LNCaP clone FGC (cell line): Measurements from ENCODE around the gene GOLGA8T.
"Not testable (repeated sequence)": the region's sequence is repeated elsewhere in the genome, so short reads cannot be mapped to it uniquely, and the experiment has no call there.

Experiments used
- DNase-seq: peaks from one replicate; pipeline ENCODE4 v3.0.0-alpha.2; 2011; ENCODE audit warnings: low read depth
- H3K4me3 ChIP-seq: 2 replicates; pipeline ENCODE4 v1.5.1; 2011; ENCODE audit warnings: mild to moderate bottlenecking, low read depth, low read length, control low read depth
- TF ChIP-seq, protein P1 (sequence below): IDR thresholded peaks from 2 replicates; pipeline ENCODE4 v1.5.1; 2012; ENCODE audit warnings: mild to moderate bottlenecking; ENCODE audit not compliant: control insufficient read depth, insufficient read depth; ENCODE audit errors: extremely low read depth

Gene GOLGA8T

DNA sequence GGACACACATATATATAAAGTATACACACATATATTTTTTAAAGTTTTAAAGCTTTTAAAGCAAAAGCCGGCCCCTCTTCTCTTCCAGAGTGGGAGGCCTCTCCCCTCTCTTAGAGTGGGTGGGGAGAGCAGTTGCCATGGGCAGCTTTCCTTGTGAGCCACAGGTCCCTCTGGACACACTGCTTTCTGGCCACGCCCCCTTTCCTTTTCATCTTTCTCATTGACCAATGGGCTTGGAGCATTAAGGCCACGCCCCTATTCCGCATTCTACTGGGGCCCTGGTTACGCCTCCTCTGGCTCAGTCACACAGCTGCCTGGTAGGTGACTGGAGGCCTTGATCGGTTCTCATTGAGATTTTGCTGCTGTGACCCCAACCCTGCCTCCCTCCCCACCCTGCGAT lies at the start of gene GOLGA8T:
Gene GOLGA8T (plus strand): TSS at position 301 of the 400 bp plus-strand sequence. CDS start 98 bp downstream, at position 399.
- DNase-seq, H3K4me3 ChIP-seq: not testable (repeated sequence)

- DNase-seq, H3K4me3 ChIP-seq: not testable (repeated sequence)
Observed at GRCh38 chr15:30097827-30098226, 37.0 kb upstream of the GOLGA8T start.

GRCh38 chr15:30102890-30103289 lies 32.0 kb upstream of the GOLGA8T start:
- not testable (repeated sequence) for H3K4me3 ChIP-seq, DNase-seq

- not testable (repeated sequence) for DNase-seq, H3K4me3 ChIP-seq
Observed at GRCh38 chr15:30103941-30104507, 30.8 kb upstream of the GOLGA8T start.

GRCh38 chr15:30110591-30110990 lies 24.3 kb upstream of the GOLGA8T start:
- H3K4me3 ChIP-seq, DNase-seq: not testable (repeated sequence)

DNA sequence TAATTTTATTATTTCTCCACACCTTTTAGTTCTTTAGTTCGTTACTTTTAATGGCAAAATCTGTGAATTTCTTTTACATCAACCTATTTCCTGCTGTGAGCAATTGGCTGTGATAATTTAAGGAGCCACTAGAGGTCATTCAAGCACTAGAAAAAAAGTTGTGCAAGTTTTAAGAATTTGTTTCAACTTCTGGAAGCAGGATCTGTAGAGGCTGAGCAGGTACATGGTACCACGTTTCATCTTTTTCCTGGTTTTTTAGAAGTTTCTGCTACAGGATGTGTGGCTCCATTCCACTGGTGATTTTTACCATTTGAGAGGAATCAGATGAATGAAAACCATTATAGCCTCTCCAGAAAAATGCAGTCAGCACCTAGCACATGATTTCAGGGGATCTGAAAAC lies 4.8 kb upstream of the GOLGA8T start:
- DNase-seq, H3K4me3 ChIP-seq: not testable (repeated sequence)
- TF ChIP-seq, protein P1, sequence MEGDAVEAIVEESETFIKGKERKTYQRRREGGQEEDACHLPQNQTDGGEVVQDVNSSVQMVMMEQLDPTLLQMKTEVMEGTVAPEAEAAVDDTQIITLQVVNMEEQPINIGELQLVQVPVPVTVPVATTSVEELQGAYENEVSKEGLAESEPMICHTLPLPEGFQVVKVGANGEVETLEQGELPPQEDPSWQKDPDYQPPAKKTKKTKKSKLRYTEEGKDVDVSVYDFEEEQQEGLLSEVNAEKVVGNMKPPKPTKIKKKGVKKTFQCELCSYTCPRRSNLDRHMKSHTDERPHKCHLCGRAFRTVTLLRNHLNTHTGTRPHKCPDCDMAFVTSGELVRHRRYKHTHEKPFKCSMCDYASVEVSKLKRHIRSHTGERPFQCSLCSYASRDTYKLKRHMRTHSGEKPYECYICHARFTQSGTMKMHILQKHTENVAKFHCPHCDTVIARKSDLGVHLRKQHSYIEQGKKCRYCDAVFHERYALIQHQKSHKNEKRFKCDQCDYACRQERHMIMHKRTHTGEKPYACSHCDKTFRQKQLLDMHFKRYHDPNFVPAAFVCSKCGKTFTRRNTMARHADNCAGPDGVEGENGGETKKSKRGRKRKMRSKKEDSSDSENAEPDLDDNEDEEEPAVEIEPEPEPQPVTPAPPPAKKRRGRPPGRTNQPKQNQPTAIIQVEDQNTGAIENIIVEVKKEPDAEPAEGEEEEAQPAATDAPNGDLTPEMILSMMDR, result 0 out of 2 replicates have a peak, but pooled peaks have one; percentile 6

DNA sequence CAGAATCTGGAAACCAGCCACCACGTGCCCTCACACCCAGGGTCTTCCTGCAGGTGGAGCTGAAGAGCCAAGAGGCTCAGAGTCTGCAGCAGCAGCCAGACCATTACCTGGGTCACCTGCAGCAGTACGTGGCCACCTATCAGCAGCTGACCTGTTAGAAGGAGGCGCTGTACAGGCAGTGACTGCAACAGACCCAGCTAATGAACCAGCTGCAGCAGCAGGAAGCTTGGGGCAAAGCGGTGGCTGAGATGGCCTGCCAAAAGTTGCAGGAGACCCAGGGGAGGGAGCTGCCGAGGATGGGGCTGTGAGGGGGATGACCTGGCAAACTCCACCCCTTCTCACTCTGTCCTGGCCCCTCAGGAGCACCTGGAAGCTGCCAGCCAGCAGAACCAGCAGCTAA lies 8.4 kb downstream of the GOLGA8T start:
- not testable (repeated sequence) for DNase-seq, H3K4me3 ChIP-seq

DNA sequence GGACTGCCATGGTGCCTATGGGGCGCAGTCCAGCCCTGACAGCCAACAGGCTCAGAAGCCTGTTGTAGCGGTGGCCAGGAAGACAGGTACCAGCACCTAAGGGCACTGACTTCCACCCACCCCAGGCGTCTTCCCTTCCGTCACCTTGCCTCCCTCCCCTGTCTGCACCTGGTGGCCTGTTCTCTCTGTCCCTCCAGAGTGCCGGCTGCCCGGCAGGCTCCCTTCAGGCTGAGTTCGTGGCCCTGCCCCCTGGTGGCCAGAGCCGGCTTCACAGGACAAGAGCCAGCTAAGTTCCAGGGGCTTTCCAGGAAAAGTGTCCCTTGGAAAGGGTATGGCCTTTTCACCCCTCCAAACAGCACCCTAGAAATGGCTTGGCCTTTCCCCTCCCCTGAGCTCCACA lies 15.0 kb downstream of the GOLGA8T start:
- H3K4me3 ChIP-seq, result not testable (repeated sequence)

DNA sequence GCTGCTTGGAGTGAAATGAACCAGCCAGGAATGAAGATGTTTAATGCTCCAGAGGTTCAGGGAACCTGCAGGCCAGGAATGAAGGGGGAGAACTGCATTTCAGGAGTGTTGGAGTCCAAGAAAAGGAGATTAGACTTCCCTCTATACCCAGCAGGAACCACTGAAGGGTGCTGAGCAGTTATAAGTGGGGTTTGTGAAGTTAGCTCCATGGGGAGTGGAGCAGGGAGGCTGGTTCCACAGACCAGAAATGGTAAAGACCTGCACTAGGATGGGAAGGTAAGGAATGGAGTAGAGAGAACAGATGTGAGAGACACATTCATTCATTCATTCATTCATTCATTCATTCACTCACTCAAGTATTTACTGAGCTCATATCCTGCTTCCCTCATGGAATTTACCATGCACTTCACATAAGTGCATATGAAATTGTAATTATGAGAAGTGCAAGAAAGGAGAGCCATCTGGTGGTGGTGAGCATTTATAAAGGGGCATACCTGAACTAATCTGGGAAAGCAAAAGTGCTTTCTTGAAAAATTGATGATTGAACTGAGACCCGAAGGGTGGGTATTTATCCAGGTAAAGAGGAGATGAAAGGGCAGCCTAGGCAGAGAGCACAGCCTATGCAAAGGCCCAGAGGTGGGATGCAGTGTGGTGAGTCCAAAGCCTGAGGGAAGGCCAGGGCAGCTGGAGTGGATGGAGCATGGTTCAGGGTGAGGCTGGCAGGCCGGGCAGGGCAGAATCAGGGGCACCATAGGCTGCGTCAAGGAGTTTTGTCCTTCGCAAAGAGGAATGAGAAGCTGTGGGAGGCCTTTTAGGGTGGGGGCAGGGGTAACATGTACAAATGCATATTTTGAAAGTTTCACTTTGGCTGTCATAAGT lies 27.9 kb downstream of the GOLGA8T start:
- not testable (repeated sequence) for DNase-seq, H3K4me3 ChIP-seq

More for the DNA sequence above, 15.0 kb downstream of the GOLGA8T start:
- not testable (repeated sequence) for DNase-seq

DNA sequence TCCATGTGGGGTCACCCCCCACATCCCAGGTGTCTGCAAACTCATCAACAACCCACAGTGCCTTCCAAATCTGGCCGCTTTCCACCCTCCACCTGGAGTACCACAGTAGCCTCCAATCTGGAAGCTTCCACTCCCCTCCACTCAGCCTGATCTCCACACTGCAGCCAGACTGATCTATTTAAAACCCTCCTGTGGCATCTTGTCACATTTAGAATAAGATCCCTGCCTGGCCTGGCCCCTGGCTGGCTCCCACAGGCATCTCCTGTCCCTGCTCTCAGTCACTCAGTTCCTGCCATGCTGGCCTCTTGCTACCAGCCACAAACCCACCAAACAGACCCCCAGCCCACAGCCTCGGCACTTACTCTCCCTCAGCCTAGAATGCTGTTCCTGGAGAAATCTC lies 28.9 kb downstream of the GOLGA8T start:
- DNase-seq, H3K4me3 ChIP-seq: not testable (repeated sequence)

- not testable (repeated sequence) for DNase-seq
Observed at GRCh38 chr15:30164257-30164656, 29.4 kb downstream of the GOLGA8T start.

GRCh38 chr15:30167403-30167802 lies 32.6 kb downstream of the GOLGA8T start:
- DNase-seq, H3K4me3 ChIP-seq: not testable (repeated sequence)

More at GRCh38 chr15:30164257-30164656, 29.4 kb downstream of the GOLGA8T start:
- H3K4me3 ChIP-seq, result not testable (repeated sequence)

DNA sequence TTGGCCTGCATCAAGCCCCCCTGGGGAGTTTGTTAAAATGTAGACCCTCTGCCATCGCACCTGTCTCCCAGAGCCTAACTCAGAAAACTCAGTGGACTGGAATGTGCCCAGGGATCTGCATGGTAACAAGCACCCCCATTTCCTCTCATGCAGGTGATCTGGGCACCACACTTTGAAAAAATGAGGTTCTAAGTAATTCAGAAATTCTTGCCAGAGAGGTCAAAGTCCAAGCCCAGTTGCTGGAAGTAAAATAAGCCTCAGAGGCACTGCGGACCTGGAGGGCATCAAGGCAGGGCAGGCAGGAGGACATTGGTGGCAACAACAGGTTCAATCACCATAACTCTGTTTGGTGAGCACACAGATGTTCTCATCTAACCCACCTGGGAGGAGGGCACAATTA lies 33.0 kb downstream of the GOLGA8T start:
- not testable (repeated sequence) for H3K4me3 ChIP-seq, DNase-seq

DNA sequence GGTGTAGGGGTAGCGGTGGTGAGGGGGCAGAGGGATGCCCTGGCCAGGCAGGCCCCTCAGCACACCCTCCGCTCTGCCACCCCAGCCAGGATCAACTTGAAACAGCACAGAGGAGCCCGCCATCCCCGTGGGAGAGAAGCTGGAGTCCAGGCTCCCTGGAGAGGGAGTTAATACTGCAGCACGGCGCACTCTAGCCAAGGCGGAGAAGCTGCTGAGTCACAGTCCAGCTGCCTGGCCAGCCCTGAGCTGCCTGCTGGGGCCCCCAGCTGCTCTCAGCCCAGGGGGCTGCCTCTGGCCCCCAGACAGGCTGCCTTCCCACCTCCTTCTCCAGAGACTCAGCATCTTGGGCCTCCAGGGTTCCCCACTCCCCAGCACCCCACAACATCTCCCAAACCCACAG lies 36.6 kb downstream of the GOLGA8T start:
- not testable (repeated sequence) for H3K4me3 ChIP-seq

More for the DNA sequence above, 36.6 kb downstream of the GOLGA8T start:
- DNase-seq, result not testable (repeated sequence)
